ENCODE results near the gene ADAMTS2.

GRCh38 chr5:179312557-179313235 lies 32.6 kb downstream of the ADAMTS2 start:
- TF ChIP-seq CTCF (IDR thresholded peaks at IDR 0.05; ENCODE audit: low read length) = no peak
- TF ChIP-seq EZH2 (IDR thresholded peaks at IDR 0.05; ENCODE audit: borderline replicate concordance, low read length) = no peak

Data from OCI-LY1 (cell line).